Activated CD4-positive, alpha-beta T cell treated with anti-CD3 and anti-CD28 coated beads, Interleukin-2, amount 50 U/mL, for 4 hours (primary cell): Measurements from ENCODE around the gene NSUN6.

ENCODE experiments used
- DNase-seq, 2 experiments: peaks; one replicate each; pipeline ENCODE4 v3.0.0-alpha.2; 2020

NSUN6 gene

GRCh38 chr10:18497806-18498369 is 153.5 kb downstream of the NSUN6 start:
- DNase-seq: no peak
